HEK293 (cell line): ENCODE measurements around the gene CA5A.

Source experiments
- CTCF ChIA-PET: fragments of 350-600 bp; formaldehyde crosslinking; extraction: SDS; loops from one replicate; lab custom pipeline; 2021; ENCODE audit warnings: antibody characterized with exemption; lab: Yijun Ruan, JAX
- POLR2A ChIA-PET: fragments of 300-600 bp; formaldehyde crosslinking; extraction: SDS; loops from one replicate; lab custom pipeline; 2020; ENCODE audit warnings: antibody characterized with exemption, inconsistent platforms; lab: Yijun Ruan, JAX
- H3K27ac ChIP-seq: fragments of 200-500 bp; sonication (Bioruptor generic); 2 replicates; pipeline ENCODE4 v1.5.1; 2014; ENCODE audit warnings: low read depth, low read length, control low read depth, inconsistent platforms; ENCODE audit errors: extremely low read depth
- H3K36me3 ChIP-seq, 2 experiments: fragments of 200-500 bp in 1 of 2; sonication (Bioruptor generic) in 1 of 2; 1 replicate in 1 of 2; 2 replicates in 1 of 2; pipeline ENCODE4 v1.5.1; 2014 to 2017; ENCODE audit warnings: inconsistent platforms in 2 of 2, low read length in 2 of 2; ENCODE audit not compliant: control insufficient read depth in 2 of 2, insufficient read depth in 1 of 2
- H3K4me1 ChIP-seq: fragments of 200-500 bp; sonication (Bioruptor generic); 2 replicates; pipeline ENCODE4 v1.5.1; 2014; ENCODE audit warnings: mild to moderate bottlenecking, low read length, inconsistent platforms; ENCODE audit not compliant: control insufficient read depth, insufficient read depth
- H3K4me3 ChIP-seq: 2 replicates; pipeline ENCODE4 v1.5.1; 2011; ENCODE audit warnings: low read depth, mild to moderate bottlenecking, control low read depth, low read length, moderate library complexity
- H3K9me3 ChIP-seq: fragments of 200-500 bp; sonication (Bioruptor generic); 2 replicates; pipeline ENCODE4 v1.5.1; 2014; ENCODE audit warnings: low read depth, low read length, inconsistent platforms; ENCODE audit not compliant: control insufficient read depth, insufficient read depth
- IKZF3 ChIP-seq: fragments of 450-650 bp; IDR thresholded peaks from 2 replicates; pipeline ENCODE4 v1.5.0; 2018; ENCODE audit warnings: missing biosample characterization, mild to moderate bottlenecking, missing genetic modification characterization, moderate library complexity
- PATZ1 ChIP-seq: fragments of 450-650 bp; formaldehyde crosslinking; IDR thresholded peaks from 2 replicates; pipeline ENCODE4 v1.5.1; 2016; ENCODE audit warnings: missing biosample characterization, missing genetic modification characterization
- SETDB1 ChIP-seq: IDR thresholded peaks from one replicate; pipeline ENCODE4 v1.6.1; 2017; ENCODE audit warnings: mild to moderate bottlenecking, low read length, moderate library complexity, mixed read lengths; ENCODE audit not compliant: insufficient read length
- ZBTB20 ChIP-seq: fragments of 450-650 bp; formaldehyde crosslinking; IDR thresholded peaks from 2 replicates; pipeline ENCODE4 v1.5.1; 2016; ENCODE audit warnings: missing biosample characterization, missing genetic modification characterization
- ZNF121 ChIP-seq: fragments of 450-650 bp; formaldehyde crosslinking; IDR thresholded peaks from 2 replicates; pipeline ENCODE4 v1.5.1; 2016; ENCODE audit warnings: missing biosample characterization, missing genetic modification characterization
- ZNF2 ChIP-seq: fragments of 450-650 bp; formaldehyde crosslinking; IDR thresholded peaks from 2 replicates; pipeline ENCODE4 v1.5.1; 2016; ENCODE audit warnings: missing biosample characterization, missing genetic modification characterization
- ZNF202 ChIP-seq: fragments of 450-650 bp; formaldehyde crosslinking; IDR thresholded peaks from 2 replicates; pipeline ENCODE4 v1.5.1; 2016; ENCODE audit warnings: missing biosample characterization, missing genetic modification characterization, borderline replicate concordance
- ZNF211 ChIP-seq: fragments of 450-650 bp; formaldehyde crosslinking; IDR thresholded peaks from 2 replicates; pipeline ENCODE4 v1.5.1; 2016; ENCODE audit warnings: low read depth, missing biosample characterization, missing genetic modification characterization
- ZNF280C ChIP-seq: fragments of 450-650 bp; formaldehyde crosslinking; IDR thresholded peaks from 2 replicates; pipeline ENCODE4 v1.5.1; 2016; ENCODE audit warnings: missing biosample characterization, missing genetic modification characterization
- ZNF311 ChIP-seq: fragments of 450-650 bp; formaldehyde crosslinking; IDR thresholded peaks from 2 replicates; pipeline ENCODE4 v1.5.1; 2017; ENCODE audit warnings: missing biosample characterization, missing genetic modification characterization, borderline replicate concordance
- ZNF350 ChIP-seq: fragments of 450-650 bp; formaldehyde crosslinking; IDR thresholded peaks from 2 replicates; pipeline ENCODE4 v1.5.0; 2017; ENCODE audit warnings: missing biosample characterization, mild to moderate bottlenecking, missing genetic modification characterization
- ZNF366 ChIP-seq: fragments of 450-650 bp; formaldehyde crosslinking; conservative IDR thresholded peaks from 2 replicates; pipeline ENCODE4 v1.5.1; 2016; ENCODE audit warnings: missing biosample characterization, missing genetic modification characterization
- ZNF449 ChIP-seq: fragments of 450-650 bp; formaldehyde crosslinking; IDR thresholded peaks from 2 replicates; pipeline ENCODE4 v1.5.1; 2017; ENCODE audit warnings: missing biosample characterization, mild to moderate bottlenecking, missing genetic modification characterization, moderate library complexity
- ZNF48 ChIP-seq: fragments of 450-650 bp; formaldehyde crosslinking; IDR thresholded peaks from 2 replicates; pipeline ENCODE4 v1.5.1; 2016; ENCODE audit warnings: missing biosample characterization, missing genetic modification characterization
- ZNF510 ChIP-seq: fragments of 450-650 bp; formaldehyde crosslinking; IDR thresholded peaks from 2 replicates; pipeline ENCODE4 v1.5.1; 2018; ENCODE audit warnings: mild to moderate bottlenecking, missing genetic modification characterization, missing biosample characterization; ENCODE audit not compliant: insufficient replicate concordance
- ZNF529 ChIP-seq: fragments of 450-650 bp; formaldehyde crosslinking; IDR thresholded peaks from 2 replicates; pipeline ENCODE4 v1.5.1; 2017; ENCODE audit warnings: missing genetic modification characterization, missing biosample characterization; ENCODE audit not compliant: insufficient replicate concordance
- ZNF596 ChIP-seq: fragments of 450-650 bp; IDR thresholded peaks from 2 replicates; pipeline ENCODE4 v1.5.0; 2018; ENCODE audit warnings: missing biosample characterization, mild to moderate bottlenecking, missing genetic modification characterization, moderate library complexity
- ZNF629 ChIP-seq: fragments of 450-650 bp; formaldehyde crosslinking; IDR thresholded peaks from 2 replicates; pipeline ENCODE4 v1.5.1; 2017; ENCODE audit warnings: missing biosample characterization, missing genetic modification characterization
- TF ChIP-seq, protein P1 (sequence below): fragments of 450-650 bp; formaldehyde crosslinking; IDR thresholded peaks from 2 replicates; pipeline ENCODE4 v1.5.1; 2016; ENCODE audit warnings: missing biosample characterization, missing genetic modification characterization
- TF ChIP-seq, protein P2 (sequence below): fragments of 450-650 bp; formaldehyde crosslinking; IDR thresholded peaks from 2 replicates; pipeline ENCODE4 v1.5.1; 2016; ENCODE audit warnings: missing biosample characterization, missing genetic modification characterization, low read depth
- TF ChIP-seq, protein P3 (sequence below): fragments of 450-650 bp; formaldehyde crosslinking; IDR thresholded peaks from 2 replicates; pipeline ENCODE4 v1.5.1; 2017; ENCODE audit warnings: missing biosample characterization, missing genetic modification characterization
- TF ChIP-seq, protein P4 (sequence below): fragments of 450-650 bp; formaldehyde crosslinking; IDR thresholded peaks from 2 replicates; pipeline ENCODE4 v1.5.1; 2016; ENCODE audit warnings: missing biosample characterization, missing genetic modification characterization

Gene CA5A

GRCh38 chr16:87956365-87957231, 20.3 kb upstream of the CA5A start (continued):
- no peak for TF ChIP-seq ZNF202 (tag by site-specific recombination)
- TF ChIP-seq, protein P1, sequence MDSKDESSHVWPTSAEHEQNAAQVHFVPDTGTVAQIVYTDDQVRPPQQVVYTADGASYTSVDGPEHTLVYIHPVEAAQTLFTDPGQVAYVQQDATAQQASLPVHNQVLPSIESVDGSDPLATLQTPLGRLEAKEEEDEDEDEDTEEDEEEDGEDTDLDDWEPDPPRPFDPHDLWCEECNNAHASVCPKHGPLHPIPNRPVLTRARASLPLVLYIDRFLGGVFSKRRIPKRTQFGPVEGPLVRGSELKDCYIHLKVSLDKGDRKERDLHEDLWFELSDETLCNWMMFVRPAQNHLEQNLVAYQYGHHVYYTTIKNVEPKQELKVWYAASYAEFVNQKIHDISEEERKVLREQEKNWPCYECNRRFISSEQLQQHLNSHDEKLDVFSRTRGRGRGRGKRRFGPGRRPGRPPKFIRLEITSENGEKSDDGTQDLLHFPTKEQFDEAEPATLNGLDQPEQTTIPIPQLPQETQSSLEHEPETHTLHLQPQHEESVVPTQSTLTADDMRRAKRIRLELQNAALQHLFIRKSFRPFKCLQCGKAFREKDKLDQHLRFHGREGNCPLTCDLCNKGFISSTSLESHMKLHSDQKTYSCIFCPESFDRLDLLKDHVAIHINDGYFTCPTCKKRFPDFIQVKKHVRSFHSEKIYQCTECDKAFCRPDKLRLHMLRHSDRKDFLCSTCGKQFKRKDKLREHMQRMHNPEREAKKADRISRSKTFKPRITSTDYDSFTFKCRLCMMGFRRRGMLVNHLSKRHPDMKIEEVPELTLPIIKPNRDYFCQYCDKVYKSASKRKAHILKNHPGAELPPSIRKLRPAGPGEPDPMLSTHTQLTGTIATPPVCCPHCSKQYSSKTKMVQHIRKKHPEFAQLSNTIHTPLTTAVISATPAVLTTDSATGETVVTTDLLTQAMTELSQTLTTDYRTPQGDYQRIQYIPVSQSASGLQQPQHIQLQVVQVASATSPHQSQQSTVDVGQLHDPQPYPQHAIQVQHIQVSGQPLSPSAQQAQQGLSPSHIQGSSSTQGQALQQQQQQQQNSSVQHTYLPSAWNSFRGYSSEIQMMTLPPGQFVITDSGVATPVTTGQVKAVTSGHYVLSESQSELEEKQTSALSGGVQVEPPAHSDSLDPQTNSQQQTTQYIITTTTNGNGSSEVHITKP (tag by site-specific recombination), result peak; percentile 59
- peak; percentile 49; the same call in 1 of the 2 replicates for TF ChIP-seq ZBTB20 (tag by site-specific recombination)
- no peak for TF ChIP-seq ZNF48 (tag by site-specific recombination)
- TF ChIP-seq PATZ1 (tag by site-specific recombination), result peak; percentile 81
- TF ChIP-seq, protein P2, sequence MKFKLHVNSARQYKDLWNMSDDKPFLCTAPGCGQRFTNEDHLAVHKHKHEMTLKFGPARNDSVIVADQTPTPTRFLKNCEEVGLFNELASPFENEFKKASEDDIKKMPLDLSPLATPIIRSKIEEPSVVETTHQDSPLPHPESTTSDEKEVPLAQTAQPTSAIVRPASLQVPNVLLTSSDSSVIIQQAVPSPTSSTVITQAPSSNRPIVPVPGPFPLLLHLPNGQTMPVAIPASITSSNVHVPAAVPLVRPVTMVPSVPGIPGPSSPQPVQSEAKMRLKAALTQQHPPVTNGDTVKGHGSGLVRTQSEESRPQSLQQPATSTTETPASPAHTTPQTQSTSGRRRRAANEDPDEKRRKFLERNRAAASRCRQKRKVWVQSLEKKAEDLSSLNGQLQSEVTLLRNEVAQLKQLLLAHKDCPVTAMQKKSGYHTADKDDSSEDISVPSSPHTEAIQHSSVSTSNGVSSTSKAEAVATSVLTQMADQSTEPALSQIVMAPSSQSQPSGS (tag by site-specific recombination), result peak; percentile 92

- no peaks in the 10 kb centered on the region for H3K9me3 ChIP-seq
- H3K4me3 ChIP-seq, result no peak overlapping the region
- POLR2A ChIA-PET, result no interaction called here
- peaks cover 4 to 46% of the 10 kb centered on the region in 2 experiments; a peak in 2 of 3 replicates for H3K36me3 ChIP-seq
- CTCF ChIA-PET, result interaction anchor here (0.5 kb wide), 1 partner anchor 26 kb away, joined by 4 read pairs; no protein-coding TSS in a partner anchor
- H3K27ac ChIP-seq, result no peak overlapping the region
- H3K4me1 ChIP-seq, result peaks cover 16% of the 10 kb centered on the region
- no peak for TF ChIP-seq ZNF311 (tag by site-specific recombination)
- no peak for TF ChIP-seq ZNF211 (tag by site-specific recombination)
- TF ChIP-seq ZNF350 (tag by site-specific recombination), result no peak
- no peak for TF ChIP-seq ZNF529 (tag by site-specific recombination)
- TF ChIP-seq, protein P3, sequence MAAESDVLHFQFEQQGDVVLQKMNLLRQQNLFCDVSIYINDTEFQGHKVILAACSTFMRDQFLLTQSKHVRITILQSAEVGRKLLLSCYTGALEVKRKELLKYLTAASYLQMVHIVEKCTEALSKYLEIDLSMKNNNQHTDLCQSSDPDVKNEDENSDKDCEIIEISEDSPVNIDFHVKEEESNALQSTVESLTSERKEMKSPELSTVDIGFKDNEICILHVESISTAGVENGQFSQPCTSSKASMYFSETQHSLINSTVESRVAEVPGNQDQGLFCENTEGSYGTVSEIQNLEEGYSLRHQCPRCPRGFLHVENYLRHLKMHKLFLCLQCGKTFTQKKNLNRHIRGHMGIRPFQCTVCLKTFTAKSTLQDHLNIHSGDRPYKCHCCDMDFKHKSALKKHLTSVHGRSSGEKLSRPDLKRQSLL (tag by site-specific recombination), result no peak
- TF ChIP-seq ZNF2 (tag by site-specific recombination), result no peak
- TF ChIP-seq ZNF510, result no peak
- TF ChIP-seq, protein P4, sequence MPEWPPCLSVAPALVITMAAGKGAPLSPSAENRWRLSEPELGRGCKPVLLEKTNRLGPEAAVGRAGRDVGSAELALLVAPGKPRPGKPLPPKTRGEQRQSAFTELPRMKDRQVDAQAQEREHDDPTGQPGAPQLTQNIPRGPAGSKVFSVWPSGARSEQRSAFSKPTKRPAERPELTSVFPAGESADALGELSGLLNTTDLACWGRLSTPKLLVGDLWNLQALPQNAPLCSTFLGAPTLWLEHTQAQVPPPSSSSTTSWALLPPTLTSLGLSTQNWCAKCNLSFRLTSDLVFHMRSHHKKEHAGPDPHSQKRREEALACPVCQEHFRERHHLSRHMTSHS (tag by site-specific recombination), result no peak
- TF ChIP-seq ZNF121 (tag by site-specific recombination), result no peak
- TF ChIP-seq ZNF629 (tag by site-specific recombination), result no peak
- TF ChIP-seq ZNF449, result no peak
- TF ChIP-seq IKZF3 (tag by site-specific recombination), result no peak
- no peak for TF ChIP-seq SETDB1
- no peak for TF ChIP-seq ZNF280C (tag by site-specific recombination)
- no peak for TF ChIP-seq ZNF596 (tag by site-specific recombination)
- TF ChIP-seq ZNF366 (tag by site-specific recombination), result 0 out of 2 replicates have a peak, but pooled peaks have one; percentile 38
Measured at GRCh38 chr16:87956098-87956364, 19.7 kb upstream of the CA5A start.
